RKO (cell line): ENCODE data around the gene TCAP.
"Not testable (repeated sequence)": the region's sequence is repeated elsewhere in the genome, so short reads cannot be mapped to it uniquely, and the experiment has no call there.

Experiments used
- DNase-seq: peaks from one replicate; pipeline ENCODE4 v3.0.0-alpha.2; 2016; ENCODE audit warnings: low spot score

The TCAP gene

DNA sequence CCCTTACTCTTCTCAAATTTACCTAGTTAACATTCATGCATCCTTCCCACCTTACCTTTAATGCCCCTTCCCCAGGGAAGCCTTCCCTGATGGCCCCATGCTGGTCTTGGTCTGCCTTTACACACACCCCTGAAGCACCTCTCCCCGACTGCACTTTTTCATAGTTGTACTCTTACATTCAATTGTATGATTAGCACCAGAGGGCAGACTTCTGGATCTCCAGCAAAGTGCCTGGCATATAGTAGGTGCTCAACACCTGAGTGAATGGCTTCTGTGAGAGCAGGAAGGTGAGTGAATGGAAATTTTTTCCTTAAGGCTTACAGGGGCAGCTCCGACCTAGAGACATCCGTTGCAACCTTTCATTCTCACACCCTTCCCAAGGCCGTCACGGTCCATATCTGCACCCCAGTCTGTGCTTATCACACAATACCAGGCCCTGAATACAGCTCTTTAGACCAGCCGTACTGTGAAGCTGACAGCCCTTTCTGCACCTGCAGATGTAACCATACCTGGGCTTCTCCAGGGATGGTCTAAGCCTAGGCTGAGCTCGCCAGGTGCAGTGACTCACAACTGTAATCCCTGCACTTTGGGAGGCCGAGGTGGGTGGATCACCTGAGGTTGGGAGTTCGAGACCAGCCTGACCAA lies 18.3 kb downstream of the TCAP start:
- DNase-seq: no peak

DNA sequence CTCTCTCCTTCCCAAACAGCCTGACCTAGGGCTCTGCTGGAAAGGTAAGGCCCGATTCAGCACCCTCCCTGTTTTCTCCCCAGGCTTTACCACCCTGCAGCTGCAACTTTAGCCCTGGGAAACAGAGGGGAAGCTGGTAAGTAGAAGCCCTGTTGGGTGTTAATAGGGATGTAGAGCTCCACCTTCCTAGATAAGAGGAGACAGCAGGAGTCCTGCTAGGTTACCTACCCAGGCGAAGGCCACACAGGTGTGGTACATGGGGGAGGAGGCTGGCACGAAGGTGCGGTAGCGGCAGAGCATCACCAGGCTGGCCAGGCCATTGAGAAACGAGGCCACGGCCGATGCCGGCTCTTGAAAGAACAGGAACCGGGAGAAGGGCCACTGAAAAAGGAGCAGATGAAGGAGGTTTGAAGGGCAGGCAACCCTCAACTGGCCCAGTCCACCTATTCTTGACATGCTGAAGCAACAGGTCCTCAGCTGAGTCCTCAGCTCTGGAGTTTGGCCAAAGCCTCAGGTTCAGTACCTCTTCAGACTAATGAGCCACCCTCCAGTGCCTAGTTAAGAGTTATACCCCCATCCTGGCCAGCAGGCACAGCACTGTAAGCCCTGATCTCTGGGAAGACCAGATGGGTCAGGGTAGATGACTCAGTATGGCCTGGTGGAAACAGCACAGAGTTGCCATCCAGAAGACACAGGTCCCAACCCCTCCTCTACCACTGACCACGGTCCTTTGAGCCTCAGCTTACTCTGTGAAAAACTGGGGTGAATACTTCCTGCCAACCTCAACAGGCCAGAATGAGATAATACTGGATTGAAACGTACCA lies 19.4 kb downstream of the TCAP start:
- no peak for DNase-seq

DNA sequence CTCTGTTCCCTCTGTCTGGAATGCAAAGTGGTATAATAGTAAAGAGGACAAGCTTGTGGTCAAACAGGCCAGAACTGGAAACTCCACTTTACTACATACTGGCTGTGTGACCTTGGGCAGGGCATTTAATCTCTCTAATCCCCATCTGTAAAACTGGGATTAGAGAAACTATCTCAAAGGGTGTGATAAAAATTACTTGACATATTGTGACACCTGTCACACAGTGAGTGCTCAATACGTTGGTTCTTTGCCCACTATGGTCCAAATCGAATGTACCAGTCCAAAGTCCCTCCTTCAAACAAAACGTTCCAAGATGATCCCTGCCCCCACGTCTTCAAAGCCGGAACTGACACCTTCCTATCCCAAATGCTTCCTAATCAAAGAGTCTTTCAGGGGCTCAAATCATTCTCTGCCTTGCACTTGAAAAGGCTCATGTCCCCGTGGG lies 22.0 kb downstream of the TCAP start:
- DNase-seq: no peak

DNA sequence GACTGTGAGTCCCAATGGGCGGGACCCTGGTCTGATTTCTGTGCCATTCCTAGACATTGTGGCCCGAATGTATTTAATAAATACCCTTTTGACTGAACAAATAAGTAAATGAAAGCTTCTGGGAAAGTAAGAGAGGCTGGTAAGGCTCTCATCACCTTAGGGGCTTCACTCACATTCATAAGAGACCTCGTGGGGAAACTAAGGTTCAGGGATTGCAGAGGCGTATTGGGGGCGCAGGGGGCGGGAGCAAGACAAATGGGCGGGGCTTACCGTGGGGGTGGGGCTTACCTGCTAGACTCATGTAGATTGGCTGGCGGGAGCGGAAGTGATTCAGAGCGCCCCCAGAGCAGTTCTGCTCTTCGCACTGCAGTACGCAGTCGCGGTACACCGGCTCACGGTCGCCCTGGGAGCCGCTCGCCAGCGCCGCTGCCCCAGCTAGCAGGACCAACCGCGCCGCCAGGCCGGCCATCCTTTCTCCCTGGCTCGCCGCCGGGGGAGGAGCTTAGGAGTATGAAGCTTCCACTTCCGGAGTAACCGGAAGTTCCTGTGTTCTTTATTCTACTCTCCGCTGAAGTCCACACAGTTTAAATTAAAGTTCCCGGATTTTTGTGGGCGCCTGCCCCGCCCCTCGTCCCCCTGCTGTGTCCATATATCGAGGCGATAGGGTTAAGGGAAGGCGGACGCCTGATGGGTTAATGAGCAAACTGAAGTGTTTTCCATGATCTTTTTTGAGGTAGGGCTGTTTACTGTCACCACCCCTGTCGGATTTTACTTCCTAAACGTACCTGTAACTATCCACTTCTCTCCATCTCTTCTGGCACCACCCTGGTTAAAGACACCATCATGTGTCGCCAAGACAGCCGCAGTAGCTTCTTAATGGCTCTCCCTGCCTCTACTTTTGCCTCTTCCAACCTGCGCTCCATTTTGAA lies 22.7 kb downstream of the TCAP start, which contains the start of gene PGAP3:
TSS of gene PGAP3 (minus strand) at position 512 of the 929 bp plus-strand sequence. CDS start at position 469, 43 bp downstream.
- DNase-seq: peak; percentile 98

DNA sequence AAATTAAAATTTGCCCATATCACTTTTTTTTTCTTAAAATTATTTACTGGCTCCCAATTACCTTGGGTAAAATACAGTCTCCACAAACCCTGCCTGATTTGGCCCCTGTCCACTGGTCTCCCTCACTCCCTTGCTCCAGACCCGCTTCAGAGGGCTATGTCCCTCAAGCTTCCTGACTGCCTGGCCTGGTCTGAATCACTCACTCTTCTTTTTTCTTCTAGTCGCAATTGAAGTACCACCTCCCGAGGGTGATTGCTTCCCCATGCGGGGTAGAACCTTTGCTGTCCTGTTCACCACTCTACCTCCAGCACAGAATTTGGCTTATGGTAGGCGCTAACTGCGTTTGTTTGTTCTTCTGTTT lies 23.3 kb downstream of the TCAP start:
- DNase-seq: peak; percentile 56

DNA sequence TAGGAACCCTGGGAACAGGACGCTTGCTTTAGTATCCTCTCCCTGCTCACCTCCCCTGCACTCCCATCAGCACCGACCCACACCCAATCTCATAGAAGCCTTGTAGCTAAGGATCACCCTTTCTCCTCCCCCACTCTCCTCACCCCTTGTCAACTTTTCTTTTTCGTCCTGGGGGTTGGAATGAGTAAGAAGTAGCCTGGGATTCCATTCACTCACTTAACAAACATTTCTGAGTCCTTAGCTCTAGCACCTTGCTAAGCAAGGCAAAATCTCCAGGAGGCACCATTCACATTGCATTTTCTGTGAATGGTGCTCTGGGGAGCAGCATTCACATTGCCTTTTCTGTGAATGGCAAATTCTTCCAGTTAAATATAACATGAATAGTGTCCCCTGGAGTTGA lies 23.8 kb downstream of the TCAP start:
- DNase-seq: peak; percentile 47

DNA sequence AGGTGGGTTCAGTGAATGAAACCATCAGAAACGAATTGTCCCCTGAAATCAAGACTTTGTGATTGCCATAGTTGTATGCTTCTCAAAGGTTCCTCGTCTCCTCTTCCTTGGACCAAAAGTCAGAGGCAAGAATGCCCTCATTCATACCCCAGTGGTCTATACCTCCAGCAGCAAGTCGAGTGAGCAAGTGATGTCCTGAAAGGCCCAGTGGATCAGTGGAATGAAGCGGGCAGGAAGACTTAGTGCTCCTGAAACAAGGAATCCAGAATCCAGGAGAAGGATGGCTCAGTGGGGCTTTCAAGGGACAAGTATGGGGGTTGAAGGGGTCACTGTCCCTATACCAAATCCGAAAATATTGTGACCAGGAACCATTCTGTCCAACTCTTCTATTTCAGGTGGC lies 29.4 kb downstream of the TCAP start:
- DNase-seq: no peak

DNA sequence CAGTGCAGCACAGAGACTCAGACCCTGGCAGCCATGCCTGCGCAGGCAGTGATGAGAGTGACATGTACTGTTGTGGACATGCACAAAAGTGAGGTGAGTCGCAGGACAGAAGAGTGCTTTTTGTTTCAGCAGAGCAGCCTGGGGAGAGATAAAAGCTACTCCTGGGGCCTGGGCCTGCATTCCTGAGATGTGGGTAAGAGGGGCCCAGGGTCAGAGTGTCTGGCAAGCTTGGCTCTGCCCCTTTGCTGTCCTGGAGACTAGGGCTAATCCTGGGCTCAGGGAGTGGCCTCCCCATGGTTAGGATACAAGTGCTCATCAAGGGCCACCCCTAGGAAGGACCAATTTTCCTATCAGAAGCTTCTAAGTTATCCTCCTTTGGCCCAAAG lies 29.9 kb downstream of the TCAP start:
- no peak for DNase-seq

DNA sequence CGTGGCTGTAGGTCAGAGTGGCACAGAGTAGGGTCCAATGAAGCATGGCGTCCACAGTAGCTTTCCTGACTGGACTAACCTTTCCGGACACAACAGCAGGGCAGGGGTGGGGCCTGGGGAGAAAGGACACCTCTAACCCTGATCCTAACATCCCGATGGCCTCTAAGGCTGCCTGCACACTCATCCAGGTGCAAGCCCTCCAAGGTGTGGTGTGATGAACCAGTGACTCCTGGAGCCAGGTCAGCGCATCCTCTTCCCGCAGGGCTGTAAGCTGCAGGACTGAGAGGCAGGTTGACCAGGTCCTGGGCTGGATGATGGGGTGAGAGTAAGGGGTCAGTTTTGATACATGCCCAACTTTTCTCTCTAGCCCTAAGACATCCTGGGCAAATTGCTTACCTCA lies 31.6 kb downstream of the TCAP start:
- no peak for DNase-seq

DNA sequence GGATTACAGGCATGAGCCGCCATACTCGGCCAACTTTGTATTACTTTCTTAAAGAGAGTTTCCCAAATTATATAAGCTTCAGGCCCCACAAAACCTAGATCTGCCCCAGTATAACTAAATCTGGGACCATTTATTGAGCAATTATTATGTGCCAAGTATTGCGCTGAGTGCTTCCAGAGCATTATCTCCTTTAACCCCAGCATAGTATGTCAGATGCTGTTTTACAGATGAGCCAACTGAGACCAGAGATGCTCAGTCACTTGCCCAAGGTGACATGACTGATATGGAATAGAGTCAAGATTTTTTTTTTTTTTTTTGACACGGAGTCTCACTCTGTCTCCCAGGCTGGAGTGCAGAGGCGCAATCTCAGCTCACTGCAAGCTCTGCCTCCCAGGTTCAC lies 32.8 kb downstream of the TCAP start:
- DNase-seq: no peak

DNA sequence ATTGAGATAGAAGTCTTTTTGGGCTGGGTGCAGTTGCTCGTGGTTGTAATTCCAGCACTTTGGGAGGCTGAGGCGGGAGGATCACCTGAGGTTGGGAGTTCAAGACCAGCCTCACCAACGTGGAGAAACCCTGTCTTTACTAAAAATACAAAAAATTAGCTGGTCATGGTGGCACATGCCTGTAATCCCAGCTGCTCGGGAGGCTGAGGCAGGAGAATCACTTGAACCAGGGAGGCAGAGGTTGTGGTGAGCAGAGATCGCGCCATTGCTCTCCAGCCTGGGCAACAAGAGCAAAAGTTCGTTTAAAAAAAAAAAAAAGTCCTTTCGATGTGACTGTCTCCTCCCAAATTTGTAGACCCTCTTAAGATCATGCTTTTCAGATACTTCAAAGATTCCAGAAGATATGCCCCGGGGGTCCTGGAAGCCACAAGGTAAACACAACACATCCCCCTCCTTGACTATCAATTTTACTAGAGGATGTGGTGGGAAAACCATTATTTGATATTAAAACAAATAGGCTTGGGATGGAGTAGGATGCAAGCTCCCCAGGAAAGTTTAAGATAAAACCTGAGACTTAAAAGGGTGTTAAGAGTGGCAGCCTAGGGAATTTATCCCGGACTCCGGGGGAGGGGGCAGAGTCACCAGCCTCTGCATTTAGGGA lies 34.1 kb downstream of the TCAP start:
- not testable (repeated sequence) for DNase-seq

DNA sequence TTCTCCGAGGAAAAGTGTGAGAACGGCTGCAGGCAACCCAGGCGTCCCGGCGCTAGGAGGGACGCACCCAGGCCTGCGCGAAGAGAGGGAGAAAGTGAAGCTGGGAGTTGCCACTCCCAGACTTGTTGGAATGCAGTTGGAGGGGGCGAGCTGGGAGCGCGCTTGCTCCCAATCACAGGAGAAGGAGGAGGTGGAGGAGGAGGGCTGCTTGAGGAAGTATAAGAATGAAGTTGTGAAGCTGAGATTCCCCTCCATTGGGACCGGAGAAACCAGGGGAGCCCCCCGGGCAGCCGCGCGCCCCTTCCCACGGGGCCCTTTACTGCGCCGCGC lies 34.6 kb downstream of the TCAP start, which contains the start of gene ERBB2:
TSS of gene ERBB2 (plus strand) at position 247 of the 330 bp plus-strand sequence. CDS start 175 bp downstream, outside the sequence.
- peak; percentile 79 for DNase-seq

DNA sequence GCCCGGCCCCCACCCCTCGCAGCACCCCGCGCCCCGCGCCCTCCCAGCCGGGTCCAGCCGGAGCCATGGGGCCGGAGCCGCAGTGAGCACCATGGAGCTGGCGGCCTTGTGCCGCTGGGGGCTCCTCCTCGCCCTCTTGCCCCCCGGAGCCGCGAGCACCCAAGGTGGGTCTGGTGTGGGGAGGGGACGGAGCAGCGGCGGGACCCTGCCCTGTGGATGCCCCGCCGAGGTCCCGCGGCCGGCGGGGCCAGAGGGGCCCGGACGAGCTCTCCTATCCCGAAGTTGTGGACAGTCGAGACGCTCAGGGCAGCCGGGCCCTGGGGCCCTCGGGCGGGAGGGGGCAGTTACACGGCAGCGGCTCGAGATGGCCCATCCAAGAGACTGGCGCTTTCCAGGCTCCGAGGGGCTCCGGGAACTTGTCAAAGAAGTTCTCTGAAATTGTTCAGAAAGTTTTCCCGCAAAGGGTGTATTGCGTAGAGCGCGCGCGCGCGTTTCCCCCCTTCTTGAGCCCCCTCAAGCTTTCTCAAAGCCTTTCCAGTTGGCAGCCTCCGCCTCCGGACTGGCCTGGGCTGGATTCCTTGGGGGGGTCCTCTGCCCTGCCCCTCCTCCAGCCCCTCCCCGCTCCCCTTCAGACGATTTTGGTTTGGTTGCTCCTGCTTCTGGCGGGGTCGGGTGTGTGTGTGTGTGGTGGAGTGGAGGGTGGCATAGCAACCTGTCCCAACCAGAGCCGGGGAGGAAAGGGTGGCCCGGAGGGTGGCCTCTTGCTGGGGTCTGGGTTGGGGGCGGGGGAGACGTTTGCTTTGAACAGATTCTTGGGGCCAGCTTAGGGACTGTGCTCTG lies 35.2 kb downstream of the TCAP start:
- peak; percentile 29 for DNase-seq

DNA sequence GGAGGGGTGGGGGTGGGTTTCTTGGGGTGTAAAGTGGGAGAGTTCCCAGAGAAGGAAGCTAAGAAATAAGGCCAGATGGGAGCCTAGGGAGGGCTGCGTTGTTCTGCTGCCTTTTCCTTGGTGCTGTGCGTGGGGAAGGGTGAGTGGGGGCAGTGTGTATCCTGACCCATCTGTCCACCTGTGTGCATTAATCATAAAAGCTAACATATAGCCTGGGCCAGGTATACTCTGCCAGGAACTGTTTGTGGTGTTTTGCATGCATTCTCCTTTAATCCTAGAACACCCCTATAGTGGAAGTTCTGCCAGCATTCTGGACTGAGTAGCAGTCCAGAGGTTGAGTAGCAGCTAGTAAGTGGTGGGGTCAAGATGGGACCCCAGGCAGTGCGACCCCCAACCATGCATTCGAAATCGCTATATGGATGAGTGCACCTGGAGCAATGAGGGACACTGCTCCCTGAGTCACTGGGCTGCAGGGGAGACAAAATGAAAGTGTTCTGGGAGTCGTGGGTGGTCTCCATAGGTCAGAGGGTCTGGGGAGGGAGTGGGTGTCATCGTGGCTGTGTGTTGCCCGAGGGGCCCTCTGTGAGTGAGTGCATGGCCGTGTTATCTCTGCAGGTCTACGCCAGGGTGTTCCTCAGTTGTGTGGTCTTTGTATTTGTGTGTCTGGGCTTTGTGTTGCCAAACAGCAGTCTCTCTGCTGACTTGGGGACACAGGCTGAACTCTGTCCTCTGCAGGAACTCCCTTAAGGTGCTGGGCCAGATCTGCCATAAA lies 36.0 kb downstream of the TCAP start:
- no peak for DNase-seq

DNA sequence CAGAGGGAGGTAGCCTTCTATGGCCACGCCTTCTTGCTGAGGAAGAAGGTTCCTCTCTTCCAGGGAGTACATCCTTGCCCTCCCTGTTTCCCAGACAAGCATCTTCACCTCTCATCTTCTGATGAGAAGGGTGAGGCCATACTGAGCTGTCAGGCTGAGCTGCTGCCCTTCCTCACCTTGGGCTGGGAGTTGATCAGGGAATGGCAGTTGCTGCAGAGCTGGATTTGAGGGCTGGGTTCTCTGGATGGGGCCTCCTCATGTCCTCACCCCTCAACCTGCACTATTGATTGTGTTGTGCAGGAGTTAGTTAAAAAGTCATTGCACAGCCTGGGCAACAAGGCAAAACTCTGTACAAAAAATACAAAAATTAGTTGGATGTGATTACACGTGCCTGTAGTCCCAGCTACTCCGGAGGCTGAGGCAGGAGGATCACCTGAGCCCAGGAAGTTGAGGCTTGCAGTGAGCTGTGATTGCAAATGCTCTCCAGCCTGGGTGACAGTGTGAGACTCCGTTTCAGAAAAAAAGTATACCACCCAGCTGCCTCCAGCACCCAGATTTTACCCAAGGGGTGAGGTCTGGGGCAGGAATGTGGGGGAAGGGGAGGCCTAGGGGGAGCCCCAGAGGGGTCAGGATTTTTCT lies 36.8 kb downstream of the TCAP start:
- DNase-seq: peak; percentile 11

DNA sequence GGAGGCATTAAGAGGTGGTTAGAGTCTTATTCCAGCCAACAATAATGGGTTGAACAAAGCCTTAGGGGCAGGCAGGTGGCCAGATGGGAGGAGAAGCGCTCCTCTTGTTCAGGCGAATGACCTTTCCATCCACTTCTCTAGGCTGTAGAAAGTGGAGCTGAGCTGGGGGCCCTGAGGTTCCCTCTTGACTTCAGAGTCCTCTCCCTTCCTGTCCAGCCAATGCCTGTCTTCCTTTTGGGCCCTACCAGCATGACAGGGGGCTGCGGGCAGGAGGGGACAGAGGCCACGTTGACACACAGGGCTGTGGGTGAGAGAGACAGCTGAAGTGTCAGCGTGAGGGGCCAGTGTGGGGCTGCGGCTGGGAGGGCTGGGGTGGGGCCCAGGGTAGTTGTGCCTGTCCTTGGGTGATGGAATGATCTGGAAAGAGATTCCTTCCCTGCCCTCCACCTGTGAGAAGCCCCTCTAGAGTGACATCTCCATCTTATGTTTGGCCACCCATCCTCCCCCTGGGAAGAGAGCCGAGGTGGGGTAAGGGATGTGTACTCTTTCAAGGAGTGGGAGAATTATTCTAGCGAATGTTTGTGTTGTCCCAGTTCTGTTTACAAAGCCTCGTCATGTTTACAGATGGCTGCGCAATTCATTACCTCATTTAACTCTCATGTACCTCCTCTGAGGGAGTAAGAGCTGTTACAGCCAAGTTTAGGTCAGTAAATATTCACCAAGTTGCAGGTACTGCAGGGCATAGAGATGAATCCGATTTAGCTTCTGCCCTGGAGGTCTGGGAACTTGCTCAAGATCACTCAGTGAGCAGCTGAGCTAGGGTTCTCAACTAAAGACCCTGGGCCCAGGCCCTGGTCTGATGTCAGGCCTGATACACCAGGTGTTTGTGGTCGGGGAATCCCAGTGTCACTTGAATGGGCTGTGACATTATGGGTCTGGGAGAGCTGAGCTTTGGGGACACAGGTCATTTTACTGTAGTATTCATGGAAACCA lies 38.0 kb downstream of the TCAP start:
- DNase-seq: no peak

DNA sequence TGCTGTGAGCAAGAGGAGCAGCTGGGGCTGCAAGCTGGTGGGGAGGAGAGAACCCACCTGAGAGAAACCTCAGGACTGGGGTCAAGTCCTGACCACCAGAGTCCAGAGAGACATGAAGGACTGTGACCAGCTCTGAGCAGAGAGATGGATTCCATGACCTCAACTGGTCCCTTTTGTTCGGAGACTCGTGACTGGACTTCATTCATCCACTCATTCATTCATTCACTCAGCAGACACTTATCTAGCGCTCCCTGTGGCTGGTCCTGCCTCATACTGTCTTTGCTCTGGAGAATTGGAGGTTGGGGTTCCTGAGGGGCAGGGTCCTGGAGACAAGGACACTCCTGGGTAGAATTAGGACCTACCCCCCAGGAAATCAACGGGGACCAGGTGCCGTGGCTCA lies 38.8 kb downstream of the TCAP start:
- no peak for DNase-seq

DNA sequence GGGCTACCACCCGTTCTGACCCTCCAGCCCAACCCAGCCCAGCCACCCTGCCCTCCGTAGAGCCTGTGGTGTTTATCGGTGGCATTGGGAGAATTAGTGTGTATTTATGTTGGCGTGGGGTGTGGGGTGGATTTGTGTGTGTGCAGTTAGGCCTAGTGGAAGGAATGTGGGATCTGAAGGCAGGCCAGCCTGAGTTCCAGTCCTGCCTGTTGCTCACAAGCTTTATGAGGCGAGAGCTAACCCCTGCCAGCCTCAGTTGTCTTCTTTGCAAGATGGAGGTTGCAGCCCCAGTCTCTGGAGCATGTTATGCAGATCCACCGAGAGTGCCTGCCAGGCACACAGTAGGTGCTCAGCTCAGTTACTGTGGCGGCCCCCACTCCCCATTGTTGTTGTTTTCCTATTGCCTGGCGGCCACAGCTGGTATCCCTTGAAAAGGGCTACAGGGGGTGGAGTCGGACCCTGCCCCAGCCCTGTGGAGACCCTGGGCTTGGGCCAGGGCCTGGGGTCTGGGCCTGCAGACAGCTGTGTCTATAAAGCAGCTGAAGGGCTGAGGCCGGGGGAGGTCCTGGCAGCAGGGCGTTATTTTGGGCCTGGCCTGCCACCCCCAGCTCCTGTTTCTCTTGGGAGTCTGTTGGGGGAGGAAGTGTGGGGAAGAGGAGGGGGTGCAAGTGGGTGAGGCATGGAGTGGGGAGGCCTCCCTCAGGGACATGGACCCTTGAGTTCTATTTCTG lies 39.8 kb downstream of the TCAP start:
- no peak for DNase-seq
